ELF-1 (cell line): ENCODE results near the gene MAPK10.

ENCODE experiments used
- DNase-seq: peaks from one replicate; pipeline ENCODE4 v3.0.0-alpha.2; 2016; ENCODE audit warnings: low read depth, low spot score

MAPK10 gene

DNA sequence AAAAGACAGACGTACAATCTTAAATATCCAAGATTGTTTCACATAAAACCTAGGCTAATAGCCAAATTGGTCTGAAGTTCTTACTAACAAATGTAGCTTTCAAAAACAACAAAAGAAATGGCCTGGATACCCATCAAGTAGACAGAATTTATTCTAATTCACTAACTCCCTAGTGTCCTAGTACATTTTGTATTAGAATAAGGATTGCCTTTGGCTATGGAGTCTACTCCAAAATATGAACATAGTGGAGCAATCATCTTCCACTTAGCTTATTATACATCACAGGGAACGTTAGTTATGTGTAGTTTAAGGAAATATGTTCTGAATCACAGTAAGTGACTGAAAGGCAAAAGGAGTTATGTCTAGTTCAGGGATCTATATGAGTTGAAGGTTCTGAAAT lies 81.7 kb downstream of the MAPK10 start:
- no peak for DNase-seq

DNA sequence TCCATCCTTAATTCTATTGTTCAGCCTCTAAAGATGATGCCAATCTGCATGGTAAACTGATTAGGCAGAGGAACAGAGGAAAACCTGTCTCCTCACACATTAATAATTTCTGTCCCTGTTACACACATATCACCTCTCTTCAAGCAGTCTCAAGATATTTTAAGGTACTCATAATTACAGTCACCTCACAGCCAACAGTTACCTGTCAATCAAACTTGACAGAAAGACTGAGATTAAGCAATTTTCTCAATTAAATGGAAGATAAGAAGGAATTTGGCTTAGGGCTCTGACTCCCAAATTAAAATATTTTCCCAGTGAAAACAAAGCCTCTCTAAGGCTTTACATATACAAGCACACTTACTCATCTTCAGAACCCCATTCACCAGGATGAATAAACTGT lies 85.2 kb downstream of the MAPK10 start:
- DNase-seq: no peak

DNA sequence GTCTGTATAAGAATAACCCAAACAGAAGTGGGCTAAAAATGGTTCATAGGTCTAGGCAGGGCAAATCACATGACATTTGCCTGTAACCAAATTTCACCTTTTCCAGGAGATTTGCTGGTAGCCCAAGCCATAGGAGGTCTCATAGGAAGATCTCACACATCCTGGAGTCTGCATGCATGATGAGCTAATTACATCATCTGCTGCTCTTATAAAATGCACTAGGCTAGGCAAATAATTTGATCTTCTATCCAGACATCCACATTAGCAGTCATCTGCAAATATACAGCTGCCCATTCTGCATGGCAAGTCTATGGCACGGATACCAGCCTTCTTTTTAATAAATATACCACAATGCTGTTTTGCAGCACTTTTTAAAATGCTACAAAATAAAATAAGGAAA lies 87.2 kb downstream of the MAPK10 start:
- no peak for DNase-seq

DNA sequence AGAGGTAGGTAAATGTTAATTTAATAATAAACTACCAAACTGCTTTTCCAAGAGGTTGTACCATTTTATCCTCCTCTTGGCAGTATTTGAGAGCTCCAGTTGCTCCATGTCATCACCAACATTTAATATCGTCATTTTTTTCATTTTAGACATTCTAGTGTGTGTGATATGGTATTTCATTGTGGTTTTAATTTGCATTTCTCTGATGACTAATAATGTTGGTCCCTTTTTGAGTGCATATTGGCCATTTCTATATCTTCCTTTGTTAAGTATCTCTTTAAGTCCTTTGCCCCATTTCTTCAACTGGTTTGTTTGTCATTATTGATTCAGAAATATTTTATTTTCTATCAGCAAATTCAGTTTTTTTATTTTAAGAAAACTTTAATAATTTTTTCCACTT lies 88.8 kb downstream of the MAPK10 start:
- DNase-seq: no peak

GRCh38 chr4:86269354-86269753 lies 90.5 kb downstream of the MAPK10 start:
- DNase-seq: no peak

- DNase-seq: no peak
These were observed 95.6 kb downstream of the MAPK10 start for GRCh38 chr4:86264241-86264640.

- no peak for DNase-seq
These were observed 98.2 kb downstream of the MAPK10 start for GRCh38 chr4:86261636-86262035.

GRCh38 chr4:86256086-86256485 lies 103.8 kb downstream of the MAPK10 start:
- no peak for DNase-seq

DNA sequence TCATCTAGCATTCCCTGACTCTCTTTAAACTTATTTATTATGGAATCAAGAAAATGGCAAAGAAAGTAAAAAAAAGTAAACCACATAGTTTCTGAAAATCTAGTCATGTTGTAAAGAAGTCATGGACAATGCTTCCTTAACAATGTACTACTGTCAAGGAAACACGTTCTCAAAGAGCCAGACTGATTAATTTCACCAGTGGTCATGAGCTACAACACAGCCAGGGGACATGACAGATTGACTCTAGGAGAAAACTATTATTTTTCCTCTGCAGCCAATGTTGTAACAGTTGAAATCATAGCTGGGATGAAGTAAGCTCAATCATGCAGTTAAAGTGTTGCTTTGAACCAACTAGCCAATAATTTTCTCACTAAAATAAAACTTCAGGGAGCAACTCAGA lies 109.2 kb downstream of the MAPK10 start:
- no peak for DNase-seq

GRCh38 chr4:86250006-86250405 lies 109.8 kb downstream of the MAPK10 start:
- no peak for DNase-seq

DNA sequence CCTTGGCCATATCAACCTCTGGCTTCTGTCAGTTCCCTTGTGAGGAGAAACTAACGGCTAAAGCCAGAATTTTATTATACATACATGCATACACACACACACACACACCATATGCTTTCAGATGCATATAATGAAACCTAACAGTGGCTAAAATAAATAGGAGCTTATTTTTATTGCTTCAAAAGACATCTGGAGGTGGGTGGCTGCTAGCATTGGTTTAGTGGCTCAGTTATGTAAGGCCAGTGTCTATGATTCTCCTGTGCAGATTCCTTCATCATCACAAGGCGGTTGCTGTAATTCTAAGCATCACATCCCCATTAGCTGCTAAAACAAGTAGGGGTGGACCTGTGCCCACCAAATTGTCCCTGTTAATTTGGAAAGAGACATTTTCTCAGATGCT lies 110.8 kb downstream of the MAPK10 start:
- no peak for DNase-seq

DNA sequence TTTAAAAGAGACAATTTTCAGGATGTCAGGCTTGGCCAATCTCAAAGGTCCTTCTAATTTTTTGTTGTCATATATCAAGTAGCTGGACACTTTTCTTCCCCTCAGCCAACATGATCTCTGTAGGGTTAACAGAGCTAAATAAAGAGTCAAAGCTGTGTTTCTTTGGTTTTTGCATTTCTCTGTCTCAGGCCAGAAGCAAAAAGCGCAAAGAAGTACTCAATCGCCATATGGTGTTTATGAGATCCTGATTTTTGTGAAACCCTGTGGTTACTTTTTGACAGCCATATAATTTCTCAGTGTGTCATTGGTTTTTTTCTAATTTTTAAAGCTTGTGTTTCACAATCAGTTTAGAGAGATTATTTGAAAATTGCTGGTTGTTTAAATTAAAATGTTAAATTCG lies 111.9 kb downstream of the MAPK10 start:
- DNase-seq: no peak

GRCh38 chr4:86247320-86247719 lies 112.5 kb downstream of the MAPK10 start:
- DNase-seq: no peak

GRCh38 chr4:86243750-86244149 lies 116.1 kb downstream of the MAPK10 start:
- DNase-seq: no peak

GRCh38 chr4:86242677-86243076 lies 117.2 kb downstream of the MAPK10 start:
- DNase-seq: no peak

DNA sequence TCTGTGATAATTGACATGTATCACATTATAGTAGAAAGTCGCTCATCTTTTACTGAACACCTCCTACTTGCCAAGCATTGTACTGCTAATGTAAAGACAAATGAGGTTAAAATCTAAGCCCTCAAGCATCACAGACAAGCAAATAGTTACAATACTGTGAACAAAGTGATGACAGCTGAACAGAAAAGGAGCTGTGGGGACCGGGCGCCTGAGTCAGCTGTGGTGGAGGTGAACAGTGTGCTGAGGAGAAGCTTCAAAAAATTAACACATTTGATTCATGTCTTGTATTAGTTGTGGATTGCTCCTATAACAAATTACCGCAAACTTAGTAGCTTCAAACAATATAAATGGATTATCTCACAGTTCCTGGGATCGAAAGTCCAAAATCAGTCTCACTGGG lies 124.3 kb downstream of the MAPK10 start:
- DNase-seq: no peak

GRCh38 chr4:86233681-86234080 lies 126.2 kb downstream of the MAPK10 start:
- DNase-seq: peak; percentile 28

GRCh38 chr4:86233090-86233489 lies 126.8 kb downstream of the MAPK10 start:
- DNase-seq: no peak

DNA sequence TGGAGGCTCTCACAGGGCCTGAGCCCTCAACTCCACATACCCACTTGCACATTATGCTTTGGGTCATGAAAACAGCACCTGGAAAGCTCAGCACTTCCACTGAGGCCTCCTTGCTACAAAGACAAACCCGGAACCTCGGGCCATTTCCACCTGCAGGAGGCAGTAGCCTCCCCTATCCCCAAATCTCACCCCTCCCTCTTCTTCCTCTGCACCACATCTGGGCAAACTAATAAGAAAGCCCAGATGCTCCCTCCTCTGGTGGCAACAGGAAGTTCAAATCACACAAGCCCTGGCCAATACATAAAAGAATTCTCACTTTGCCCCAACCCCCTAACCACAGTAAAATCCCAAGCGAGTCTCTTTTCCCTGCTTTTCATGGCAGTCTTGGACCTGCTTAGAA lies 136.4 kb downstream of the MAPK10 start:
- DNase-seq: peak; percentile 86

GRCh38 chr4:86221002-86221401 lies 138.9 kb downstream of the MAPK10 start:
- DNase-seq: no peak

GRCh38 chr4:86220121-86220520 lies 139.7 kb downstream of the MAPK10 start:
- DNase-seq: no peak

DNA sequence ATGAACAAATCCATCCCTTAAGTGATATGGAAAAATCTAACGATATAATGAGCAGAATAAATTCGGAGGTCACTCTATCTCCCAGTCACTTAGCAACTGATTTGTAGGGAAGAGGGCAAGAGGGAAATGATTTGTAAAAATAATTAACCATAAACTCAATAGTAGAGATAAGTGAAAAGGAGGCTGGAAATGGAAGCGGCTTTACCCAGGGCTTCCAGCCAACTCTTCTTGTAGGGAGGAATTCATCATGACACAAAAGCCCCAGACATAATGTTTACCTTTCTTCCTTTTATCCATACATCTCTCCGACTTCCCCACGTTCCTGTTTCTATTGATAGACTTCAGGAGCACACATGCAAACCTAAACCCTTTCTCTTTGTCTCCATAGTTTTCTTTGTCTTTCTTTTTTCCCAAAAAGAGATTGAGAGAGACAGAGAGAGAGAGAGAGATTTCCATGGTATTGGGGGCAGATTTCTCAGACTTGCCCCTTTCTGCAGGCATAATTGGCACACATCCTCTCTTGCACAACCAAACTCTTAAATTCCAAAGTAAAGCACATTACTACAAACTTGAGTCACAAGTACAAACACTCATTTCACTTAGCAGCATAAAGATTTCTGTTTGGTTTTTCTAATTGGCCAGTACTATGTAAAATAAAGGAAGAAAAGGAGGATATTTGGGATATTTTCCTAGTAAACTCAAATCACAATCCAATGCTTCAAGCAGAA lies 140.9 kb downstream of the MAPK10 start:
- DNase-seq: no peak

DNA sequence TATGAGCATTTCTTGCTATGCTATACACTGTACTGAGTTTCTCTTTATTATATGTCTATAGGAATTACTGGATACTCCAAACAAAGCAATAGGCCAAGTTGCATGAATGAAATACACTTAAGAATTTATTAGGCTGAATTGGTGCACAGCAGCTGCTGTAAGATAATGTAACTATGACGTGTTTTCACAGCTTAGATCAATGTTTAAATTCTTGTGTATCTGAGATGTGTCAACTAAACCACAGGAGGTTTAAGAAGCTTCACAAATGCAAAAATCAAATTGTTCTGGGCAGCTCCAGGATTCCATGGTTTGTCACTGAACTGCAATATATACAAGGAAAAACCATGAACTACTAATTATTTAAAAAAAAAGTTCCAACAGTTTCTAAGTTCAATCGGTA lies 156.7 kb downstream of the MAPK10 start:
- no peak for DNase-seq

GRCh38 chr4:86185659-86186058 lies 174.2 kb downstream of the MAPK10 start:
- no peak for DNase-seq
